G401 (cell line): Measurements from ENCODE around the gene B4GAT1. TPM values are rescaled to one million over a fixed set of nuclear protein-coding genes. Genes with fewer than 3 reads are reported as not detected.
A peak's percentile ranks its signal among the peaks of the same experiment; 100 is the strongest.
"Not testable (repeated sequence)": the region's sequence is repeated elsewhere in the genome, so short reads cannot be mapped to it uniquely, and the experiment has no call there.

ENCODE experiments used
- DNase-seq: peaks from one replicate; pipeline ENCODE4 v3.0.0-alpha.2; 2015; ENCODE audit warnings: low spot score
- in situ Hi-C: cut with HindIII; loops from 2 replicates; pipeline ENCODE4 v1.10.0; 2016; ENCODE audit warnings: low sequenced_read_pairs, mixed read lengths
- total RNA-seq: library from RNA; depleted of rRNA; stranded (reverse); fragments of >200 nt; shearing (Covaris generic); gene quantifications from 2 replicates; pipeline ENCODE4 v1.2.3, GENCODE V29; 2014; rRNA removed

The B4GAT1 gene
- 22.2 and 23.7 TPM in 2 replicates for total RNA-seq

DNA sequence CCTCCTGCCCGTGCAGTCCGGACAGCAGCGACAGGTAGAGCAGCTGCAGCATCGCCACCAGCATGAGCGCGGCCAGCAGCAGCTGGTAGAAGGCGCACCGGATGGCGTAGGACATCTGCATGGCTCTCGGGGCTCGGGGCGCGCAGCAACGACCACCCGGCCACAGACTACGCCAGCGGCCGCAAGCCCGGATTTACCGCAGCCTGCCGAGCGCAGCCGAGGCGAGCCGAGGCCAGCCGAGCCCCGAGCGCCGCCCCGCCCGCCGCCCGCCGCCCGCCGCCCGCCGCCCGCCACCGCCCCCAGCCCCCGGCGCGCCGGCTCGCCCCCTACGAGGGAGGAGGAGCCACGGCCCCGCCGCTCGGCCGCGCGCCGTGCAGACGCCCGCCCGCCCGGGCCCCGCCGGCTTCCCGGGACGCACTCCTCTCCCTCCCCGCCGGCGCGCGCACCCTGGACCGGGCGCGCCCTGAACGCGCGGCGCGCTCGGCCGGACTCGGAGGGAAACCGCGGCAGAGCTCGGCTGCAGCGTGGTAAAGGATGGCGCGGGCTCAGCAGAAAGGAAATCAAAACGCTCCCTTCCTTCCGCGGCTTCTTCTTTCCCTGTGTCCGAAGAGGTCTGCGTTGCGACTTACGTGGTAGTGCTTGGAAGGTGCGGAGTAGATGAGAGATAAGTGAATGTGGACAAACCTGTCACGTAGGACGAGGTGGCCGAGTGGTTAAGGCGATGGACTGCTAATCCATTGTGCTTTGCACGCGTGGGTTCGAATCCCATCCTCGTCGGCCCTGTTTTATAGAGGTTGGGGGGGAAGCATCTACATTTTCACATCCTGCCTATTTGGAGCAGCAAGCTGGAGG is at the start of gene B4GAT1:
TSS of gene B4GAT1 (minus strand) at position 205 of the 852 bp plus-strand sequence. CDS start at position 121, 84 bp downstream.
- in situ Hi-C loops = no loop called here
- peak; percentile 95 for DNase-seq

GRCh38 chr11:66393954-66394353 is 46.5 kb upstream of the B4GAT1 start:
- DNase-seq = no peak
- in situ Hi-C loops = no loop called here

- in situ Hi-C loops = no loop called here
- no peak for DNase-seq
These were observed 43.9 kb upstream of the B4GAT1 start for GRCh38 chr11:66391322-66391721.

GRCh38 chr11:66388780-66389386 is 41.5 kb upstream of the B4GAT1 start:
- in situ Hi-C loops = no loop called here

DNA sequence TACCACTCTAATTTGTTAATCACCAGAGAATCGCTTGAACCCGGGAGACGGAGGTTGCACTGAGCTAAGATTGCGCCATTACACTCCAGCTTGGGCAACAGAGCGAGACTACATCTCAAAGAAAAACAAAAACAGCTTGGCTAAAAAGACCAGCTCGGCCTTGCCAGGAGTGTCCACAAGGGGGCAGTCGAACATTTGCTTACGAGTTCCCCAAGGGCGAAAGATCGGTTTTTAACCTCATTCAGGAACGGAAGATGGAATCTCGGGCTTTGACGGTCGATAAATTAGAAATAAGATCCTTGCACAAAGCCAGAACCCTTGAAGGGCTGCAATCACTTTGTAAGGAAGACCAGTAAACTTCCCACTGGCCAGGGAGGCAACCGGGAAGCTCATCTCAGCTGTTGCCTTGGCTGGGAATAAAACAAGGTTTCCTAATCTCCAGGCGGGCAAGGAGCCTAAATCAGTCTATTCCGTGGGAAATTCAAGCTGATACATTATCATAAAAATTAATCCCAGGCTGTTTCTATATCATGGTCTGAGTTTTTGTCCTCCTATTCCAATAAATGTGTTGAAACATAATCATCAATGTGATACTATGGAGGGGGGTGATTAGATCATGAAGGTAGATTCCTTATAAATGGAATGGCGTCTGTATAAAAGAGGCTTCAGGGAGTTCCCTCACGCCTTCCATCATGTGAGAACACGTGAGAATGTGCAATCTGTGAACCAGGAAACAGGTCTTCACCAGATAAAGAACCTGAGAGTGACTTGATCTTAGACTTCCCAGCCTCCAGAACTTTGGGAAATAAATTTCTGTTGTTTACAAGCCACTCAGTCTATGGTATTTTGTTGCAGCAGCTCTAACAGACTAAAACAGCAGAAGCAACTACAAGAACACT is 39.0 kb upstream of the B4GAT1 start:
- in situ Hi-C loops = no loop called here
- DNase-seq = peak; percentile 95

More at GRCh38 chr11:66388780-66389386, 41.5 kb upstream of the B4GAT1 start:
- peak; percentile 64 for DNase-seq

DNA sequence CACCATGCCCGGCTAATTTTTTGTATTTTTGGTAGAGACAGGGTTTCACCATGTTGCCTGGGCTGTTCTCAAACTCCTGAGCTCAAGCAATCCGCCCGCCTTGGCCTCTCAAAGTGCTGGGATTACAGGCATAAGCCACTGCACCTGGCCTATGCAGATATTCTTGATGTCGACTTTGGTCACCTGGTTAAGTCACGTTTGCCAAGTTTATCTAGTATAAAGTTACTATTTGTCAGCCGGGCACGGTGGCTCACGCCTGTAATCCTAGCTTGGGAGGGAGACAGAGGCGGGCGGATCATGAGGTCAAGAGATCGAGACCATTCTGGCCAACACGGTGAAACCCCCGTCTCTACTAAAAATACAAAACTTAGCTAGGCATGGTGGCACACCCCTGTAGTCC is 36.9 kb upstream of the B4GAT1 start:
- in situ Hi-C loops, DNase-seq: not testable (repeated sequence)

GRCh38 chr11:66380264-66380663 is 32.8 kb upstream of the B4GAT1 start:
- DNase-seq, in situ Hi-C loops: not testable (repeated sequence)

DNA sequence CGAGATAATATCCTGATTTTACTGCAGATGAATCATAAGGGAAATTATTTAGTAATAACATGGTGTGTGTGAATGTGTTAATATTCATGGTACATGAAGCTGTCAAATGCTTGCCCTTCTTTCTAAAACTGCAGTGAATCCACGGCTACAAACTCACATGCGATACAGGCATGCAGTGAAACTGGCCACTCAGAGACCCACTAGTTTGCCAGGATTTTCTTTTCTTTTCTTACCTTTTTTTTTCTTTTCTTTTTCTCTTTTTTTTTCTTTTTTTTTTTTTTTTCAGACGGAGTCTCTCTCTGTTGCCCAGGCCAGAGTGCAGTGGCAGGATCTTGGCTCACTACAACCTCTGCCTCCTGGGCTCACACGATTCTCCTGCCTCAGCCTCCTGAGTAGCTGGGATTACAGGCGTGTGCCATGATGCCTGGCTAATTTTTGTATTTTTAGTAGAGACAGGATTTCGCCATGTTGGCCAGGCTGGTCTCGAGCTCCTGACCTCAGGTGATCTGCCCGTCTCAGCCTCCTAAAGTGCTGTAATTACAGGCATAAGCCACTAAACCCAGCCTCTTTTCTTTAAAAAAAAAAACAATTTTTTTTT is 26.4 kb upstream of the B4GAT1 start:
- DNase-seq, in situ Hi-C loops: not testable (repeated sequence)

DNA sequence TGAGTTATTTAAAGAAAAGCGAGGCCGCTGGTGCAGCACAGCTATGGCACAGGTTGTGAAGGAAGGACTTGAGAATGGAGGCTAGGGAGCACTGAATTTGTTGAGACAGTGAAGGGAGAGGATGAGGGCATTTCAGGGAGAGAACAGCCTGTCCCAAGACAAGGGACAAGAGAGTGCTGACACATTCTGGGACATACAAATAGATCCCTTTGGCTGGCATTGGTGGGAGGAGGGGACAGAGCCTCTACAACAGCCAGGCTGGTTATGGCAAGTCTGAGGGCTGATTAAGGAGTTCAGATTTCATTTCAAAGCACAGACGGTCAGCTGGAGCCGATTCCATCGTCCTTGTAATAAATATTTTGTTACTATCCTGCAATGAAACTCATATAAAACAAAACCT is 25.8 kb upstream of the B4GAT1 start:
- DNase-seq = peak; percentile 50
- in situ Hi-C loops = no loop called here

- DNase-seq = peak; percentile 67
- in situ Hi-C loops = no loop called here
These were observed 24.4 kb upstream of the B4GAT1 start, which contains the start of gene SLC29A2 for GRCh38 chr11:66371627-66372415. Gene SLC29A2 (minus strand): TSS chr11:66371760. CDS start chr11:66371591, 169 bp downstream.

DNA sequence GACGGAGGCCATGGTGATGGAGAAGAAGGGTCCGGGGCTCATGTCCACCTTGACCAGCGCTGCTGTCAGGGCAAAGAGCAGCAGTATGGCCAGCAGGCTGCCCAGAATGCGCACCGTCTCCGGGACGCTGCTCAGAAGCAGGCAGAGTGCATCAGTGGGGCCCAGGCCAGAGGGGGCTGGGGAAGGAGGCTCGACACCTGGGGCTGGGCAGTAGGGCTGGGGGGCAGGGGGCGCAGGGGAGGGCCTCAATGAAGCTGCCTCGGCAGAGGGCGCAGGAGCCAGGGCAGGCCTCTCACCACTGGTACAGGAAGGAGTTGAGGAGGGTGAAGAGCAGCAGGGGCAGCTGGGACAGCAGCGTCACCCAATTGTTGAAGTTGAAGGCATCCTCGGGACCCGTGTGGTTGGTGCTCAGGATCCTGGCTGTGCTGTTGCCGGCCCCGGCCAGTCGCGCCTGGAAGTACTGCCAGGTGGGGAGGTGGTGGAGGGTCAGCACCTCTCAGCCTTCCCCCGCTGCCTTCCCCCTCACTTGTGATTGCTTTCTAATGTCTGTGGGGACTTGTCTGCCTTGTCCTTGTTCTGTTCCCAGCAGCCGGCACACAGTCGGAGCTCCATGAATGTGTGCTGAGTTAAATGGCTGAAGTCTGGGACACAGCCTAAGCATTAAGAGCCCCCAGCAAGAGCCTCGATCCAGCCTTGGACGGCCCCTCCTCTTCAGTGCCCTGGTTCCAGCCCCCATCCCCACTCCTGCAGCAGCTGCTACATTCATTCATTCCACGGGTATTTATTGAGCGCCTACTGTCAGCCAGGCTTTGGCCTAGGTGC is 21.9 kb upstream of the B4GAT1 start:
- no peak for DNase-seq
- in situ Hi-C loops = no loop called here

DNA sequence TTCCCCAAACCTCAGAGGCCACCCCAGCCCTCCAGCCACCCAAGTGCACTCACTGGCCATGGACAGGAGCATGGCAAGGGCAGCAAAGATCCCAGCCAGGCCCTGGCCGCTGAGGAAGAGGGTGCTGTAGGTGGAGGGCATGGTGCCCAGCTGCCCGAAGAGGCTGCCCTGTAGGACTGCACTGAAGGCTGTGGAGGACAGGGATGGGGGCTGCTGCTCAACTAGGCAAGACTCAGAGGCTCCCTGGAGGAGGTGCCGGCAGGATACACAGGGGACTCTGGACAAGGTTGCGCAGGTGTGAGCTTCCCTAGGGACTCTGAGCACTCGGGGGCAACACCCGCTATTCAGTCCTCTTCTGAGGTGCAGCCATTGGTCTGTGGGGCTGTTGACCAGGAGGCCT is 21.1 kb upstream of the B4GAT1 start:
- in situ Hi-C loops = no loop called here
- no peak for DNase-seq

DNA sequence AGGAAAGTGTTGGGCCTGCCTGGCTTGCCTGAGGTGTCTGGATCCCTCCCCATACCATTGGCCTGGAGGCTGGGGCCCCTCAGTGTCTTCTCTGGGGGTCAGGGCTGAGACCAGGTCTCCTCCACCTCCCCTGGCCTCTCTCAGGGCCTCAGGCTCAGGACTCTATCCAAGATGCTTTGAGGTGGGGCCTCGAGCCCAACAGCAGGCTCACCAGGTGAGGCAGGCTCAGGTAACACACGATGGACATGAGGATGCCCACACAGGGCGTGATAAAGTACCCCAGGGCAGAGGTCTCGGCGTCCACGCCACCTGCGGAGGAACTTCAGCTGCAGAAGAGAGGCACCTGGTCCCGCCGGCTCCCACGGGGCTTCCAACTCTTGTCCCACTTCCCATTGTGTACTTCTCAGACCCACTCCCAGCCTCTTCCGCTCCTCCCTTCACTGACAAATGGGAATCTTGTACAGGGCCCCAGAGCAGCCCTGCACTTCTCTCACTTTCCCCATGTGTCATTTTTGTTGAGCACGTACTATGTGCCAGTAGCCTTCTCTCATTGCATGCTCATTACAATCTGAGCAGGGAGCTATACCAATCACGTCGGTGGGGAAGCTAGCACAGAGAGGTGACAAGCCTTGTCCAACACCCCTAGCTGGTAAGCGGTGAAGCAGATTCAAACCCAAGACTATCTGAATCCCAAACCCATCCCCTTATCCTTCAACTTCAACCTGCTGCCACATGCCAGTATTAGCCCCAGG is 20.3 kb upstream of the B4GAT1 start:
- DNase-seq = no peak
- in situ Hi-C loops = no loop called here

GRCh38 chr11:66366844-66367477 is 19.5 kb upstream of the B4GAT1 start:
- DNase-seq = no peak
- in situ Hi-C loops = no loop called here

GRCh38 chr11:66365711-66366619 is 18.5 kb upstream of the B4GAT1 start:
- in situ Hi-C loops = no loop called here
- DNase-seq = no peak
